Pancreas (tissue), 10 donors: ENCODE measurements around the gene PRR4. TPM values are rescaled to one million over a fixed set of nuclear protein-coding genes. Genes with fewer than 3 reads are reported as not detected.

Experiments
- ATAC-seq, 4 donors: fragments of 200-7000 bp; cut with Tn5 transposase; one replicate each; pipeline versions ENCODE4 v1.8.0 to v1.9.1; 2020; ENCODE audit warnings: mild to moderate bottlenecking in 4 of 4, moderate library complexity in 4 of 4
- DNase-seq, 6 donors: peaks; one replicate each; pipeline ENCODE4 v3.0.0-alpha.2; 2020
- FAIRE-seq: peaks from 2 replicates; lab custom pipeline; 2012; peaks lifted over from hg19 to GRCh38; lab: Jason Lieb, UNC
- H3K27ac ChIP-seq, 4 donors: fragments of 200-600 bp; sonication (generic); 1 replicate in 3 of 4; 2 replicates in 1 of 4; pipeline versions ENCODE4 v1.5.0 to v1.8.0; 2020
- H3K27me3 ChIP-seq, 4 donors: fragments of 200-600 bp; one replicate each; pipeline ENCODE4 v1.8.0; 2021
- H3K36me3 ChIP-seq, 3 donors: fragments of 200-600 bp; sonication (generic) in 1 of 3; one replicate each; pipeline versions ENCODE4 v1.5.0 to v1.8.0; 2020 to 2021
- H3K4me1 ChIP-seq, 3 donors: fragments of 200-600 bp; one replicate each; pipeline ENCODE4 v1.8.0; 2021
- H3K4me3 ChIP-seq, 4 donors: fragments of 200-600 bp; sonication (generic) in 2 of 4; one replicate each; pipeline versions ENCODE4 v1.5.0 to v1.8.0; 2020 to 2021
- H3K9me3 ChIP-seq, 4 donors: fragments of 200-600 bp; one replicate each; pipeline ENCODE4 v1.8.0; 2021
- WGBS, 2 donors: extraction: QIAGEN DNeasy Blood & Tissue Kit; methylation state at CpG; one replicate each; pipeline ENCODE4 v1.1.7; 2013; 5-methylcytosine and 5-hydroxymethylcytosine counted together
- intact Hi-C, 3 donors: fragments of 100-400 bp; cut with DNase I; formaldehyde crosslinking; loops; one replicate each; pipeline versions ENCODE4 v1.11.1 to v1.14.2; 2022
- polyA plus RNA-seq, 2 donors: library from polyadenylated mRNA; stranded (reverse); fragments of 200-250 nt; gene quantifications; one replicate each; pipeline ENCODE4 v1.2.3, GENCODE V29; 2013
- total RNA-seq, 6 donors: library from RNA; stranded (reverse); fragmentation: NEBNext Ultra II Directional in 4 of 6; extraction: Animal tissue kit (Norgen Biotek cat#: 25700) in 4 of 6; gene quantifications; one replicate each; pipeline versions ENCODE4 v1.2.1 to v1.2.4, GENCODE V29; 2021 to 2023
- TF ChIP-seq, protein P1 (sequence below), 4 donors: fragments of 200-600 bp; sonication (generic) in 3 of 4; IDR thresholded peaks; one replicate each; pipeline versions ENCODE4 v1.5.0 to v1.8.0; 2021; ENCODE audit warnings: antibody characterized with exemption in 4 of 4
- donor health status: healthy with polysubstance abuse.
- donor health status: DM: no; HTN: no; CAD: no; lungs with moderate emphysema.
- donor health status: DM: no; HTN: no; CAD: no.
- donor health status: control.
- donor health status: control.
- donor health status: Bipolar disorder and iron deficiency.
- donor health status: DM: yes; HTN: yes; CAD: no.
- donor health status: DM: no; HTN: no; CAD: no.
- donor health status: DM: no; HTN: no; CAD: no.
- donor health status: DM: yes; HTN: yes; CAD: no.

PRR4 gene
- total and polyA plus RNA-seq, 8 donors = 0.32 to 4.3 (median 0.83) TPM; not detected in 1

DNA sequence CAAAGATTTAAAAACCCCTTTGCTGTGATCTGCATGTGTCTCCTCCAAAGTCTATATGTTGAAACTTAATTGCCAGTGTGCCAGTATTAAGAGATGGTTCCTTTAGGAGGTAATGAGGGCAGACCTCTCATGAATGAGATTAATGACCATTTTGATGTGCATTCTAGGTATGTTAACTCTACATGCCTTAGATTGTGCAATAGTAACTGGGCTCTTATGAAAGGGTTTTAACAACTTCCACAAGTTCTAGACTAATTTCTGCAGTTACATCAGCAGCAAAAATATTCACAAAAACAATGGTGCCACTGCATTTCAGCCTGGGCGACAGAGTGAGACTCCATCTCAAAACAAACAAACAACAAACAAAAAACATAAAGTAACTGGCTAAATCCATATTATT lies 19.3 kb downstream of the PRR4 start:
- 95 to 97% methylated on average over 1 of the region's 1 CpG for WGBS, 2 donors

DNA sequence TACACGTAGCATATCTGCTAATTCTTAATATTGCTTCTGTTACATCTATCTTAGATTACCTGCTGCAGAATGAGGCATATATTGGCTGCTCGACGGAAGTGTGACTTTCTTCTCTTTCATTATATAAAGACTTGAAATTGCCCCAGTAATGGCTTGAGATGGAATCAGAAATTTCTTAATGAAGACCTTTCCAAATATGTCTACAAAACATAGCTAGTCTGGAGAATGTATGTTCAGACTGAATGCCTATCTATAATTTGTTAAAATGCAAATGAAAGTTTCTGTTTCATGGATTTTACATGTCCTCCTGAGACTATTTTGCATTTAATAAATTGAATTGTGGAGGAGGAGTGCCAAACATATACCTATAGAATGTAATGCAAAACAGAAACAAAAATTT lies 23.0 kb downstream of the PRR4 start, which contains the start of gene TAS2R10:
TAS2R10 (minus strand) TSS at position 101 of the 400 bp plus-strand sequence; CDS start at position 12, 89 bp downstream.
- Histone ChIP-seq H3K27me3 (no peaks in the 10 kb centered on the region), H3K4me3 (no peak within 1 kb of the TSS), H3K27ac (no peak within 1 kb of the TSS), H3K4me1 (no peaks in the 10 kb centered on the region), H3K9me3 (no peaks in the 10 kb centered on the region), H3K36me3 (no peaks in the 10 kb centered on the region)
- WGBS, 2 donors = 87 to 94% methylated on average over 3 of the region's 3 CpGs
- ATAC-seq (no peak), DNase-seq (no peak), FAIRE-seq (no peak)
- intact Hi-C loops = no loop called here
- TF ChIP-seq, protein P1, sequence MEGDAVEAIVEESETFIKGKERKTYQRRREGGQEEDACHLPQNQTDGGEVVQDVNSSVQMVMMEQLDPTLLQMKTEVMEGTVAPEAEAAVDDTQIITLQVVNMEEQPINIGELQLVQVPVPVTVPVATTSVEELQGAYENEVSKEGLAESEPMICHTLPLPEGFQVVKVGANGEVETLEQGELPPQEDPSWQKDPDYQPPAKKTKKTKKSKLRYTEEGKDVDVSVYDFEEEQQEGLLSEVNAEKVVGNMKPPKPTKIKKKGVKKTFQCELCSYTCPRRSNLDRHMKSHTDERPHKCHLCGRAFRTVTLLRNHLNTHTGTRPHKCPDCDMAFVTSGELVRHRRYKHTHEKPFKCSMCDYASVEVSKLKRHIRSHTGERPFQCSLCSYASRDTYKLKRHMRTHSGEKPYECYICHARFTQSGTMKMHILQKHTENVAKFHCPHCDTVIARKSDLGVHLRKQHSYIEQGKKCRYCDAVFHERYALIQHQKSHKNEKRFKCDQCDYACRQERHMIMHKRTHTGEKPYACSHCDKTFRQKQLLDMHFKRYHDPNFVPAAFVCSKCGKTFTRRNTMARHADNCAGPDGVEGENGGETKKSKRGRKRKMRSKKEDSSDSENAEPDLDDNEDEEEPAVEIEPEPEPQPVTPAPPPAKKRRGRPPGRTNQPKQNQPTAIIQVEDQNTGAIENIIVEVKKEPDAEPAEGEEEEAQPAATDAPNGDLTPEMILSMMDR (IDR thresholded peaks at IDR 0.05) = no peak

More for the DNA sequence above, 19.3 kb downstream of the PRR4 start:
- DNase-seq (no peak), FAIRE-seq (no peak), ATAC-seq (no peak)
- H3K27ac ChIP-seq = no peak overlapping the region
- no peaks in the 10 kb centered on the region for H3K4me1 ChIP-seq
- TF ChIP-seq, protein P1 (IDR thresholded peaks at IDR 0.05) = no peak
- no peaks in the 10 kb centered on the region for H3K36me3 ChIP-seq
- intact Hi-C loops = no loop called here
- no peaks in the 10 kb centered on the region for H3K27me3 ChIP-seq
- H3K9me3 ChIP-seq = no peaks in the 10 kb centered on the region
- H3K4me3 ChIP-seq = no peak overlapping the region

DNA sequence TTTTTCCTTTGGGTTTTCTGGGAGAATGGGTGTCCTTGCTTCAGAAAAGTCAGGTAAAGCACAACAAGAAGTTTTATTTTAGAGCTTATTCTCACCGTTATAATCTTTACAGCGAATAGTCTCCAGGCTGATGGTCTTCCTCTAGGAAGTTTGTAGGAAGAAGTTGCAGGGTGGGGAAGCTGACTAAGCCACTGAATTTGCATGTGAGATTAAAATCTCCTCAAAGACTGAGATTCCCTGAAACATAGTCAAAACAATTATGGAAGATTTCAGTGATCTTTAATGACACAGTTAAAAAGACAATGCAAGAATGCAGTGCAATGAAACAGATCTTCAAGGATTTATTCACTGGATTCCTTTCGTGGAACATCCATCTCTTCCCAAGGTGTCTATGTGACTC lies 24.3 kb downstream of the PRR4 start:
- WGBS, 2 donors = 82 to 84% methylated on average over 3 of the region's 3 CpGs
- no peaks in the 10 kb centered on the region for H3K4me1 ChIP-seq
- no peaks in the 10 kb centered on the region for H3K27me3 ChIP-seq
- TF ChIP-seq, protein P1 (IDR thresholded peaks at IDR 0.05) = no peak
- ATAC-seq (no peak), FAIRE-seq (no peak), DNase-seq (no peak)
- no peak overlapping the region for H3K4me3 ChIP-seq
- no peaks in the 10 kb centered on the region for H3K9me3 ChIP-seq
- H3K27ac ChIP-seq = no peak overlapping the region
- no peaks in the 10 kb centered on the region for H3K36me3 ChIP-seq
- intact Hi-C loops = no loop called here

DNA sequence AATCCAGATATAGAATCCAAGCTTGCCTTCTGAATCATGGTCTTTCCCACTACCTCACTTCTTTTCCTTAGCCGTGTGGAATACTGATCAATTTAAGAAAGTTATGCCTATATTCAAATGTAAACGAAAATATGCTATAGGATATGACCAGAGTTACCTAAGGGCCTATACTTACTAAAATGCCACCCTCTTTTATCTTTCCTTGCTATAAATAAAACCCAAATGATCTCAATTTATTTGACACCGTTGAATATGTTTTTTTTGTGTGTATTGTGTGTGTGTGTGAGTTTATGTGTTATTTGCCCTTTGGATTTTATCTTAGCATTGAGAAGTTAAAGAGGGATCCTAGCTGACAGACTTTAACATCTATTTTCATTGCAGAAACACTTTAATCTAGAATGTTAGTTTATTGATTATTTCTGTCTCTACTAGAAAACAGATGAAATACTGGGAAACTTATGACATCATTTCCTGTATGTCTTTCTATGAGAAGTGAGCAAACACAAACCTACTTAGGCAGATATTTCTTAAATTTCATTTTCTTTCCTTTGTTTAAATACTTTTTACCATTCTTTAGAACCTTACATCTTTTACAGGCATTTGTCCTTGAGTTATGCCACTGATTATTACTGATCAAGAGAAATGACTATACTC lies 37.3 kb downstream of the PRR4 start:
- Histone ChIP-seq H3K36me3 (no peaks in the 10 kb centered on the region), H3K4me3 (no peak overlapping the region), H3K27ac (no peak overlapping the region), H3K9me3 (no peaks in the 10 kb centered on the region), H3K4me1 (no peaks in the 10 kb centered on the region), H3K27me3 (peaks cover 0 to 7% (median 2%) of the 10 kb centered on the region in 4 donors)
- FAIRE-seq = no peak
- DNase-seq = no peak
- TF ChIP-seq, protein P1 (IDR thresholded peaks at IDR 0.05) = no peak
- 67 to 82% methylated on average over 3 of the region's 3 CpGs for WGBS, 2 donors
- ATAC-seq = no peak
- intact Hi-C loops = no loop called here

DNA sequence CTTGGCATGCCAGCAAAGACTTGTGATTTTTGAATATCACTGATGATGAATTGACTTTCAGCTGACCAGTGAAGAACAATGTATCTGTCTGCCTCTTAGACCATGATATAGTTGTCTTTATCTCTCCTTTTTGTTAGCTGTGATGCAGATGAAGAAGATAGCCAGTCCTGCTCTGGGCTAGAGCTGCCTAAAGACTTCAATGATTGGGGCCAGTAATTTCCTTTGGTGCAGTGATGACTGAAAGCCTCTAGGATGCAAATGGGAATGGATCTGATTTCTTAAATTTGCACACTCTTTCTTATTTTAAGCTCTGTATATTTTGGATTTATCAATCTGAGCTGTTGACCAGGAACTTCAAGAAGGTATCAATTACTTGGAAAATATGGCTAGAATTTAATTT lies 39.2 kb downstream of the PRR4 start, which contains the start of gene TAS2R9:
TAS2R9 (minus strand) TSS at position 101 of the 400 bp plus-strand sequence; CDS start at position 8, 93 bp downstream.
- TF ChIP-seq, protein P1 (IDR thresholded peaks at IDR 0.05) = no peak

More for the DNA sequence above, 39.2 kb downstream of the PRR4 start, which contains the start of gene TAS2R9:
- no peak for DNase-seq
- no peak within 1 kb of the TSS for H3K27ac ChIP-seq
- no peak for FAIRE-seq
- no peaks in the 10 kb centered on the region for H3K4me1 ChIP-seq
- H3K27me3 ChIP-seq = peaks cover 0 to 7% (median 2%) of the 10 kb centered on the region in 4 donors
- H3K9me3 ChIP-seq = no peaks in the 10 kb centered on the region
- H3K36me3 ChIP-seq = no peaks in the 10 kb centered on the region
- intact Hi-C loops = no loop called here
- no peak within 1 kb of the TSS for H3K4me3 ChIP-seq
- no peak for ATAC-seq
